Astrocyte of the hippocampus (primary cell): ENCODE data around the gene NAA80.
"Not testable (repeated sequence)": the region's sequence is repeated elsewhere in the genome, so short reads cannot be mapped to it uniquely, and the experiment has no call there.

ENCODE experiments used
- DNase-seq: peaks from one replicate; pipeline ENCODE4 v3.0.0; 2011; ENCODE audit warnings: low read depth, low spot score

The NAA80 gene

DNA sequence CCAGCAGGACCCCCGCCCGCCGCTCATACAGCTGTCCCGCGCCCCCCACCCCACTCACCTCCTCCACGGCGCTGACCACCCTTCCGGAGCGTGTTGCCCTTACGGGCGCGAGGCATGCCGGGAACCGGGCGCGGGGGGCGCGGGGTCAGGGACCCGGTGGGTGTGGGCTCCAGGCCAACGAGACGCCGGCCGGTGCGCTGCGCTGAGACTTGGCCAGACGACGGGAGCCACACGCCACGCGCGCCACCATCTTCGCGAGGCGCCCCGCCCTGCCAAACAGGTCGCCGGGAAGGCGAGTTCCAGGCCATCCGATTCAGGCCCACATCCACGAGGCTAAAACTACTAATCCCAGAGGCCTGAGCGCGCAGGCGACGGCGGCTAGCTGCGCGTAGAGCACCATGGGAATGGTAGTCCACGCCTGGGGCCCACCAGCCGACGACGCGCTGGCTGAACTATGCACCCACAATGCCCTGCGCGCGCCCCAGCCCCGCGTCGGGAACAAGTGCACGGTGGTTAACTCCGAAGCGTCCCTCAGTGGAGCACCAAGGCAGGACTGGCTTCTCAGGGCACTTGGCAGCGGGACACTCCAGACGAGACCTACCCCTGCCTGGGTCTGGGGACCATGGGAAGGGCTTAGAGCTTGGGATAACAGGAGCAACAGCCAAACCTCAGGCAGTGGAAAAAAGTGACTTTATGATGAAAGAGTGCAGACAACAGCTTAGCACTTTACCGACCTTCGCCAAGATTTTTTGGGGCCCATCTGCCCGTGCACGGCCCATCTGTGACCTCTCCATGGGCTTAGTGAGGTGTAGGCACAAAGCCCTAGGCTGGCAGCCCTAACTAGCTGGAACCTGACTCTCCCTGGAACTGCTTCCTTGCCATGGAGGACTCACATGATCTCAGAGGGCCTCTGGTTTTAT lies 6.8 kb downstream of the NAA80 start, which contains the start of gene IFRD2:
TSS of gene IFRD2 (minus strand) at position 271 of the 920 bp plus-strand sequence. CDS start at position 116, 155 bp downstream.
- peak; percentile 99 for DNase-seq

DNA sequence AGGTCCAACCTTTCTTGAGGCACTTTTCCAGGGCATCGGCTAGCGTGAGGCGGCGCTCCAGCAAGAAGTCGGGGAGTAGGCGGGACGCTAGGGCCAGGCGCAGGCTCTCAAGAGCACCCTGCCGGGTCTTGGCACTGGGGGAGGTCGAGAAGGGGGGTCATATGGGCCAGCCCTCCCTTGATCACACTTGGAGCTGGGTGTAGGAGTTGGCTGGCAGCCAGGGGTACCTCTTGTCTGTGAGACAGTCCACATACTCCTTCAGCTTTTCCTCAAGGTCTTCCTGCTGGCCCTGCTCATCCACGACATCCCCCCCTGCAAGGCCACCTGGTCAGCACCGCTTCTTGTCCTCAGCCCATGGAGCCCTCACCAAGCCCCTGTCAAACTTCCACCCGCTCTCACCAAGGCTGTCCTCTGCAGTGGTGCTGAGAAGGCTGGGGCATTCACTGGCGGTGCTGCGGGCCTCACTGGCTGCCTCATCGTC lies 9.0 kb downstream of the NAA80 start:
- no peak for DNase-seq

DNA sequence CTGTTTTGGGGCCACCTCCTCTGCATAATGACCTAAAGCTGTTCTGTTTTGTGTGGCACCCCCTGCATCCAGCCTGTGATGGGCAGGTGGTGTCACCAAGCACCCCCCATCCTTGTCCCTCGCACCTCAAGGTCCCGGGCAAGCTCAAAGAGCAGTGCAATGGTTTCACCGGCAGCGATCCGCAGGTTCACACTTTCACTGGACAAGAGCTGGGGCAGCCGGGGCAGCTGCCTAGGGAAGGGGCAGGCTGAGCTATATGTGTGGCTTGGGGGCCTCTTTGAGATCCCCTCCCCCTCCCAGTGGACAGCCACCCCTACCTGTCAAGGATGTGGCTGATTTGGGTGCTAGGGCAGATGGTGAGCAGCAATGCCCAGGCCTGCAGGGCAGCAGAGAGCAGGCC lies 10.1 kb downstream of the NAA80 start:
- DNase-seq = no peak

DNA sequence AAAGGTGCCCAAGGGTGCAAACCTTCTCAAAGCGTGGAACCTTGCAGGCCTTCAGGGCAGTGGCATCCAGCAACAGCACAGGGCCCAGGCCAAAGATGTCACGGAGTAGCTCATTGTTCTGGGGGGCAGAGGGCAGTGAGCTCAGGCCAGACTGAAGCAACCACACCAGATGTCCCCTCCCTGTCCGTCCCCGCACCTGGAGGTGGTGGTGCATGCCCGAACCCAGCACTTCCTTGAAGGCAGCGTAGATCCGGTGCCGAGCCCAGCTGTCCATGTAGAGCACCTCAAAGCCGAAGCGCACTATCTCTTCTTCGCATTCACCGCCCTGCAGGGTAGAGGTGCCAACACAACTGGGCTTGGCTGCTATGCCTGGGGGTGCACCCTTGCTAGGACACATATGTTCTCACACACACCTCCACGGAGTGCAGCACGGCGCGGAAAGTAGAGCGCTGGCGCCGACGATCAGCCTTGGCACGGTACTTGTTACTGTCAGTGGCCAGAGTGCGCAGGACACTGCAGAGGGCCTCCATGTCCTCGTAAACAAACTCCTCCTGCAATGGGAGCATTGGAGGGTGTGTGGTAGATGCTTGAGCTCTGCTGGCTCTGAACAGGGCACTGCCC lies 10.7 kb downstream of the NAA80 start:
- DNase-seq = no peak

DNA sequence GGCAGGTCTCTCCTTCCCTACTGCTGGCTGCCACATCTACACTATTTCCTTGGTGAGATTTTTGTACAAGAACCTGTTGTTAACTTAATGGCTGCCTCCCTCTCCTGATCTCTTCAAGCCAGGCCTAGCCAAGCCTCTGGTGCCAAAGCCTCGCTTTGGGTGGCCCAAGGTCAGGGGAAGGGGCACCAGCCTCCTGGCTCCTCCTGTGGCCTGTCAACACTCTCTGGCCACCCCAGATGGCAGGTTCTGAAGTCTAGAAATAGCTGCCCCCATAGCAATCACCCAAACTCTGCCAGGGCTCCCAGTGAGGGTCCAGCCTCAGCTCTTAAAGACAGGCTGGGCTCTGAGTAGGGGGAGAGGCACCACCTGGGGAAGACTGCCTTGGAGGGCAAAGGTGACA lies 11.9 kb downstream of the NAA80 start:
- DNase-seq = no peak

DNA sequence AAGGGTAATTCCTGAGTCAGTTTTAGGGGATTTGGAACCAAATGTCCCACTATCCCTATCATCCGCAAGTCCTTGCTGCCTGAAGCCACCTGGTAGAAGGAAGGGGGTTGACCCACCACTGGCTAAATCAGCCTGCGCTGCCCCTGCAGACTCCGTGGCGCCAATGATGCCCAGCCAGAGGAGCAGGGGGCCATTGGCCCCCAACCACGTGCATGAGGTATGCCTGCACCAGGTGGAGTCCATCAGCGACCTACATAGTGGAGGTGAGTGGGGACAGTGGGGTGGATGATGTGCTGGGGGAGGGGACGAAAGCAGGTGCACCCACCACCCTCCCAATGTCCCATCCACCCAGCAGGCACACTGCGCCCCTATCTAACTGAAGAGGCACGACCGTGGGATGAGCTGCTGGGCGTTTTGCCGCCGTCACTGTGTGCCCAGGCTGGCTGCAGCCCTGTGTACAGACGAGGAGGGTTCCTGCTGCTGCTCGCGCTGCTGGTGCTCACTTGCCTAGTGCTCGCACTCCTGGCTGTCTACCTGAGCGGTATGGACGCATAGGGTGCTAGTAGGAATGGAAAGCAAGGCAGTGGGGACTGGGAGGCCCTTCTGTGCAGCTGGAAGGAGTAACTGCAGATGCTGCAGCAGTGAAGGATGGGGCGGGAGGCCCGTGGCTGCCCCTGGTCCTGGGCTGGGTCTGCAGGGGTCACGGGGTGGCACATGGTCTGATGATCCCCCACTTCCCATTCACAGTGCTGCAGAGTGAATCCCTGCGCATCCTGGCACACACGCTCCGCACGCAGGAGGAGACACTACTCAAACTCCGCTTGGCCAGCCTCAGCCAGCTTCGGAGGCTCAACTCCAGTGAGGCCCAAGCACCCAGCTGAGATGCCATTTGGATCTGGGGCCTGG lies 12.6 kb downstream of the NAA80 start:
- no peak for DNase-seq

DNA sequence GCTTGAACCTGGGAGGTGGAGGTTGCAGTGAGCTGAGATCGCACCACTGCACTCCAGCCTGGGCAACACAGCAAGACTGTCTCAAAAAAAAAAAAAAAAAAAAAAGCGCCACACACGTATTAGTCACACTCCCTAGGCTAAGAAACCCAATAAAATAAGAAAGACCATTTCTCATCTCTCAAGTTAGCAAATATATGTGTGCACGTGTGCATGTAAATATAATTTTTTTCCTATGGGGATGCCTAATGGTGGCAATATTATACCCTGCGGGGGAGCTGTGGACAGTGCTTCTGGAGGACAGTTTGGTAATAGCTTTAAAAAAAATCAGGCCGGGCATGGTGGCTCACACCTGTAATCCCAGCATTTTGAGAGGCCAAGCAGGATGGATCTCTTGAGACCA lies 15.1 kb downstream of the NAA80 start:
- DNase-seq = not testable (repeated sequence)

DNA sequence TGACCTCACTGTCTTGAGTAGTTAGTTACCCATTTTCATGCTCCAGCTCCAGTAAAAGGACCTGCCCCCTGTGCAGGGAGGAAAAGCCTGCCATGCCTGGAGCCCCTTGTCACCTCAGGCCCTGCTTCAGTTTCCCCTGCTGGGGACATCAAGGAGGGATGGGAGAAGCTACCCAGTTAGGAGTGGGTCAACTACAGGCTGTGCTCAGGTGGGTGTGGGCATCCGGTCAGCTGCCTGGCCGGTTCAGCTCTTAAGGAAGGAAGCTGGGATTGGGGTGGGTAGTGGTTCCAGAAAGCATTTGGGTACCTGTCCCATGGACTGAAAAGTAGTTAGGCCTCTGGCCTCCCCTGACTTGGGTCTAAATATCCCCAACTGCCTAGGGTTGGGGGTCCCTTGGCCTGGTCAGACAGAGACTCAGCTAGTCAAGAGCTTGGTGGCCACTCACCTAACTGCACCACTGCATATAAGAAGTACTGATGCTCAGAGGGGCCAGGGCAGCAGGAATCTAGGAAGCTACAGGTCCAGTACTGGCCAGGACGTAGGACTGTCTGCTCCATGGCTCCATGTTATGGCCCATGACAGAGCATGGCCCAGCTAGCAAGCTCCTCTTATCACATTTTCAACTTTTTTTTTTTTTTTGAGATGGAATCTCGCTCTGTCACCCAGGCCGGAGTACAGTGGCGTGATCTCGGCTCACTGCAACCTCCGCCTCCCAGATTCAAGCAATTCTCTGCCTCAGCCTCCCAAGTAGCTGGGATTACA lies 19.8 kb downstream of the NAA80 start:
- no peak for DNase-seq

DNA sequence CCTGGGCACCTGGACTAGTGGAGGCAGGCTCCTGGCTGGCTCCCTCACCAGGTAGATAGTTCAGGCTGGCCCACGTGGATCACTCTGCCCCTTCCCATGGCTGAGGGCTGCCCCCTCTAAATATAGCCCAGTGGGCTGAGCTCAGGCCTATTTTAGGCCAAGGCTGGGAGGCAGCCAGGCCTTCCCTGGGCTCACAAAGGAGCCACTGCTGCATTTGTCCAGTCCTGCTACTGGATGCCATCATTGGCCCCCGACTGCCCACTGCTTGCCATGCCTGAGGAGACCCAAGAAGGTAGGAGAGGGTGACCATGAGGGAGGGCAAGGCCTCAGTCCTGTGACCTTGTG lies 20.4 kb downstream of the NAA80 start, which contains the start of gene LSMEM2:
TSS of gene LSMEM2 (plus strand) at position 208 of the 345 bp plus-strand sequence. CDS start at position 235, 27 bp downstream.
- no peak for DNase-seq

DNA sequence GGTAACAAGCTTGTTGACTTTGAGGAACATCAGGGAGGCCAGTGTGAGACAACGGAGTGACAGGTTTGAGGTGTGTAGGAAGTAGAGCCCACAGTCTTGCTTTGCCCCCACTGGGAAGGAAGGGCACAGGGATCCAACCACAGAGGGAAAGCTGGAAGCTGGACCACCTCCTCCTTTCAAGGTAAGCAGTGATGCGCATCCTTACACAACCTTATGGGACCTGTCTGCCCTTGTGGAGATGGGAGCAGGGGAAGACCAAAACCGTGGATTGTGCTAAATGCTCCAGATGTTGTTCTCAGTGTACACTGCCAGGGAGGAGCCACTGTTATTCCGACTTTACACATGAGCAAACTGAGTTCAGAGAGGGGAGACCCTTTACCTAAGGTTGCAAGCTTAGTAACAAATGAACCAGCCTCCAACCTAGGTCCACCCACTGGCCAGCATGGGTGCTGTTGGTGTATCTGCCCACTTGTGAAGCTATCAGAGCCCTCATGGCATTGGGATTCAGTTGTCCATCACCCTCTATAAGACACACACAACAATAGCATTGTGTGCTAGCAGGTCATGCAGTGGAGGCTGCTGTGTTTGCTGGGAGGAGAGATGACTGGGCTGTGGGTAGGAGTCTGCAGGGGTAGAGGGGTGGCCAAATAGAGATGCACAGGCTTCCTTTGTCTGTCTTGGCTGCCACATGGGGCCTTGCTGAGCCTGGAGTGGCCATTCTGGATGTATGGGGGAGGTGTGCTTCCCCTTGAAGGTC lies 20.9 kb downstream of the NAA80 start:
- no peak for DNase-seq

DNA sequence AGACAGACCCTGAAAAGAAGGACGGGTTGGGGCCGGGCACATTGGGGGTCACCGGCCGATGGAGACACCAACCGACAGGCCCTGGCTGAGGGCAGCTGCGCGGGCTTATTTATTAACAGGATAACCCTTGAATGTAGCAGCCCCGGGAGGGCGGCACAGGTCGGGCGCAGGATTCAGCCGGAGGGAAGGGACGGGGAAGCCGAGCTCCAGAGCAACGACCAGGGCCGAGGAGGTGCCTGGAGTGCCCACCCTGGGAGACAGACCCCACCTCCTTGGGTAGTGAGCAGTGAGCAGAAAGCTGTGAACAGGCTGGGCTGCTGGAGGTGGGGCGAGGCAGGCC lies 22.5 kb downstream of the NAA80 start:
- no peak for DNase-seq

DNA sequence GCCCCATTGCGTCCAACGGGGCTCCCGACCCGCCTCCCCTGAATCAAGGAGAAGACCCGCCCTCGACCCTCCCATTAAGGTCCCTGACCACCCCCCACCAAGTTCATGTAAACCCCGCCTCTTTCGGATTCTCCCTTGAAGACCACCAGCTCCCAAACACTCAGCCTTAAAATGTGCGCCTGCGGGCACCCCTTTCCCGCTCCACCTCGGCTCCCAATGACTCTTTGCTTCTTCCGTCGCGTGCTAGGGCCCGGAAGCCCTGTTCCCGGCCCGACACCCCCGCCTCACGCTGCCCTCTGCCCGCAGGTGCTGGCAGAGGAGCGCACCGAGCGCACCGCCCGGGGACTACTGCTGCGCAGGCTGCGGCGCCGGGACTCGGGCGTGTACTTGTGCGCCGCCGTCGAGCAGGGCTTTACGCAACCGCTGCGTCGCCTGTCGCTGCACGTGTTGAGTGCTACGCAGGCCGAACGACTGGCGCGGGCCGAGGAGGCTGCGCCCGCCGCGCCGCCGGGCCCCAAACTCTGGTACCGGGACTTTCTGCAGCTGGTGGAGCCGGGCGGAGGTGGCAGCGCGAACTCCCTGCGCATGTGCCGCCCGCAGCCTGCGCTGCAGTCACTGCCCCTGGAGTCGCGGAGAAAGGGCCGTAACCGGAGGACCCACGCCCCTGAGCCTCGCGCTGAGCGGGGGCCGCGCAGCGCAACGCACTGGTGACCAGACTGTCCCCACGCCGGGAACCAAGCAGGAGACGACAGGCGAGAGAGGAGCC lies 23.0 kb downstream of the NAA80 start:
- no peak for DNase-seq

DNA sequence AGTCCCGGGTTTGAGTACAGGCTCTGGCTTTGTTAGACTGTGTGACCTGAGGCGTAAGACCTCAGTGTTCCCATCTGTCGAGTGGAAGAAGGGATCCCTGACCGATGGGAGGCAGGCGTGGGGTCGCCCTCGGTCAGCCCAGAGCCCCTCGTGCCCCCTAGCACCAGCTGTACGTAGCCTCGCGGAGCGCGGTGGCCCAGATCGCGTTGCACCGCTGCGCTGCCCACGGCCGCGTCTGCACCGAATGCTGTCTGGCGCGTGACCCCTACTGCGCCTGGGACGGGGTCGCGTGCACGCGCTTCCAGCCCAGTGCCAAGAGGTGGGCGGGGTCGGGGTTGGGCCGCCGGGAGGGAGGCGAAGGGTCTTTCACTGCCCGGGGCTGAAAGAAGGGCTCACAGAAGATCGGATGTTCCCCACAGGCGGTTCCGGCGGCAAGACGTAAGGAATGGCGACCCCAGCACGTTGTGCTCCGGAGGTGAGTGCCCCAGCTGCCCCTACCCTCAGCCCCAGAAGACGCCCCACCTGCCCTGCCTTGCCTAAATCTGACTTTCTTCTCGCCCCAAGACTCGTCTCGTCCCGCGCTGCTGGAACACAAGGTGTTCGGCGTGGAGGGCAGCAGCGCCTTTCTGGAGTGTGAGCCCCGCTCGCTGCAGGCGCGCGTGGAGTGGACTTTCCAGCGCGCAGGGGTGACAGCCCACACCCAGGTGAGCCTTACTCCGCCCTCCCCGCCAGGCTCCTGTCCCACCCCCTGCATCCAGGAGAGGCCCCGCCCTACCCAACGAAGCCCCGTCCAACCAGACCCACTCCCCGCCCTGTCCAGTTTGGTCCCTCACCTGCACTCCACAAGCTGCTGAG lies 23.8 kb downstream of the NAA80 start:
- DNase-seq = no peak

DNA sequence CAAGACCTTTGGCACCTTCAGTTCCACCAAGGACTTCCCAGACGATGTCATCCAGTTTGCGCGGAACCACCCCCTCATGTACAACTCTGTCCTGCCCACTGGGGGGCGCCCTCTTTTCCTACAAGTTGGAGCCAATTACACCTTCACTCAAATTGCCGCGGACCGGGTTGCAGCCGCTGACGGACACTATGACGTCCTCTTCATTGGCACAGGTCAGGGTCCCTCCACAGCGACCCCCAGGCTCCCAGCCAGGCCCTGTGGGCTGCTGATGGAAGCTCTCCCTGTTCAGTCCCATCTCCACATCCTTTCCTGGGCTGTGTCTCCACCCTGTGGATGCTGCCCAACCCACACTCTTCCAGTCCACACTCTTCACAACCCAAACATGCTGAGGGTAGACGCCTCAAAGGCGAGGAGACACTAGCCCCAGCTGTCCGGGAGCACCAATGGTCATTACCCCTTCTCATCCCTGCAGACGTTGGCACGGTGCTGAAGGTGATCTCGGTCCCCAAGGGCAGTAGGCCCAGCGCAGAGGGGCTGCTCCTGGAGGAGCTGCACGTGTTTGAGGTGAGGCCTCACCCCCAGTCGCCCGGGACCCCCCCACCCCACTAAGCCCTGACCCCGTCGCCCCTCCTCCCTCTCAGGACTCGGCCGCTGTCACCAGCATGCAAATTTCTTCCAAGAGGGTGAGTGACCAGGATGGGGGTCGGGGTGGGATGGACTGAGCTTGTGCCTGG lies 24.7 kb downstream of the NAA80 start:
- DNase-seq = peak; percentile 66

DNA sequence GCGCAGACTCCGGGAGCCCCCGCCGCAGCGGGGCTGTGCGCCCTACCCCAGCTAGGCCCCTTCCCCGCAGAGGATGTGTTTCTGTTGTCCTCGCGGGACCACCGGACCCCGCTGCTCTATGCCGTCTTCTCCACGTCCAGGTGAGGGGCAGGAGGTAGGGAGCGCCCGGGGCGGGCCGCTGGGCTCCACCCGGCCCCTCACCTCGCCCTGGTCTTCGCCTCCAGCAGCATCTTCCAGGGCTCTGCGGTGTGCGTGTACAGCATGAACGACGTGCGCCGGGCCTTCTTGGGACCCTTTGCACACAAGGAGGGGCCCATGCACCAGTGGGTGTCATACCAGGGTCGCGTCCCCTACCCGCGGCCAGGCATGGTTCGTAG lies 25.5 kb downstream of the NAA80 start:
- no peak for DNase-seq

DNA sequence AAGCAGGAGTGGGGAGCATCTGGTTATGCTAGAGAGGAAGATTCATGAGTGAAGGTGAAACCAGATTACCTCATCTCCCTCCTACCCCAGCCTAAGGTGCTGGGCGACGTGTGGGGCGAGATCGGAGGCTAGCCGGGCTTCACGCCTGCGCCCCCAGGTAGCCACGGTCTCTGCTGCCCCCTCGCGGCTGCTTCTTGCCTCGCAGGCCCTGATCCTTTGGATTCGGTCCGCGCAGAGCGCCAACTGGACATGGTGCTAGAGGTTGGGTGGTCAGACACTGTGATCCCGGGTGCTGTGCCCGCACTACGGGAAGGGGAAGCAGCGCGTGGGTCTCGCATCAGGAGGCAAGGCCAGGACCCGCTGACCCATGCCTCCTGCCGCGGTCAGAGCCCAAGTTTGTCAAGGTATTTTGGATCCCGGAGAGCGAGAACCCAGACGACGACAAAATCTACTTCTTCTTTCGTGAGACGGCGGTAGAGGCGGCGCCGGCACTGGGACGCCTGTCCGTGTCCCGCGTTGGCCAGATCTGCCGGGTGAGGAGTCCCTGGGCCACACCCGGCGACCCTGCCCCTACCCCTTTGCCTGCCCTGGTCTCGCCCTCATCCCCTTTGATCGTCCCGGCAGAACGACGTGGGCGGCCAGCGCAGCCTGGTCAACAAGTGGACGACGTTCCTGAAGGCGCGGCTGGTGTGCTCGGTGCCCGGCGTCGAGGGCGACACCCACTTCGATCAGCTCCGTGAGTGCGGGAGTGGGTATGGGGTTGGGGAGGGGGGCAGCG lies 26.1 kb downstream of the NAA80 start:
- DNase-seq = peak; percentile 91

DNA sequence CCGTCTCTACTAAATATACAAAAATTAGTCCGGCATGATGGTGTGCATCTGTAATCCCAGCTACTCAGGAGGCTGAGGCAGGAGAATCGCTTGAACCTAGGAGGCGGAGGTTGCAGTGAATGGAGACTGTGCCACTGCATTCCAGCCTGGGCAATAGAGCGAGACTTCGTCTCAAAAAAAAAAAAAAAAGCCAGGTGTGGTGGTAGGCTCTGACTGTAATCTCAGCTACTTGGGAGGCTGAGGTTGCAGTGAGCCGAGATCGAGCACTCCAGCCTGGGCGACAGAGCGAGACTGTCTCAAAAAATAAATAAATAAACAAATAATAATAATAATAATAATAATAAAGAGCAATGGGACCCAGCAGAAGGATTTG lies 26.7 kb downstream of the NAA80 start:
- DNase-seq = not testable (repeated sequence)
